DOHH2 (cell line): Measurements from ENCODE around the gene ULBP1.
"Not testable (repeated sequence)": the region's sequence is repeated elsewhere in the genome, so short reads cannot be mapped to it uniquely, and the experiment has no call there.

Experiments used
- EZH2phosphoT487 ChIP-seq: fragments of 200-600 bp; sonication (generic); IDR thresholded peaks from 2 replicates; pipeline ENCODE4 v1.6.1; 2017; ENCODE audit warnings: borderline replicate concordance, mild to moderate bottlenecking, antibody characterized with exemption, low read length, moderate library complexity, mixed read lengths
- TF ChIP-seq, protein P1 (sequence below): fragments of 200-600 bp; sonication (generic); IDR thresholded peaks from one replicate; pipeline ENCODE4 v1.5.1; 2014; ENCODE audit warnings: antibody characterized with exemption, mild to moderate bottlenecking, low read depth, low read length; ENCODE audit not compliant: poor library complexity, severe bottlenecking

DNA sequence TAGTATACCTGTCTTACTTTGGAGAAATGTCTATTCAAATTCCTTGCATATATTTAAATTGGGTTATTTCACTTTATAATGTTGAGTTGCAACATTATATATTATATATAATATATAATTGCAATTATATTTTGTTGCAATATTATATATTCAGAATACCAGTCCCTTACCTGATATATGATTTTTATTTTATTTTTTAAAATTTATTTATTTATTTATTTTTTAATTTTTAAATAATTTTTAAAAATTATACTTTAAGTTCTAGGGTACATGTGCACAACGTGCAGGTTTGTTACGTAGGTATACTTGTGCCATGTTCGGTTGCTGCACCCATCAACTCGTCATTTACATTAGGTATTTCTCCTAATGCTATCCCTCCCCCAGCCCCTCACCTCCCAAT is 36.7 kb upstream of the ULBP1 start:
- TF ChIP-seq, protein P1, sequence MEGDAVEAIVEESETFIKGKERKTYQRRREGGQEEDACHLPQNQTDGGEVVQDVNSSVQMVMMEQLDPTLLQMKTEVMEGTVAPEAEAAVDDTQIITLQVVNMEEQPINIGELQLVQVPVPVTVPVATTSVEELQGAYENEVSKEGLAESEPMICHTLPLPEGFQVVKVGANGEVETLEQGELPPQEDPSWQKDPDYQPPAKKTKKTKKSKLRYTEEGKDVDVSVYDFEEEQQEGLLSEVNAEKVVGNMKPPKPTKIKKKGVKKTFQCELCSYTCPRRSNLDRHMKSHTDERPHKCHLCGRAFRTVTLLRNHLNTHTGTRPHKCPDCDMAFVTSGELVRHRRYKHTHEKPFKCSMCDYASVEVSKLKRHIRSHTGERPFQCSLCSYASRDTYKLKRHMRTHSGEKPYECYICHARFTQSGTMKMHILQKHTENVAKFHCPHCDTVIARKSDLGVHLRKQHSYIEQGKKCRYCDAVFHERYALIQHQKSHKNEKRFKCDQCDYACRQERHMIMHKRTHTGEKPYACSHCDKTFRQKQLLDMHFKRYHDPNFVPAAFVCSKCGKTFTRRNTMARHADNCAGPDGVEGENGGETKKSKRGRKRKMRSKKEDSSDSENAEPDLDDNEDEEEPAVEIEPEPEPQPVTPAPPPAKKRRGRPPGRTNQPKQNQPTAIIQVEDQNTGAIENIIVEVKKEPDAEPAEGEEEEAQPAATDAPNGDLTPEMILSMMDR, result not testable (repeated sequence)
- not testable (repeated sequence) for TF ChIP-seq EZH2phosphoT487
